ENCODE measurements around the gene OFD1. TPM values are rescaled to one million over a fixed set of nuclear protein-coding genes. Genes with fewer than 3 reads are reported as not detected.

Gene OFD1
- total RNA-seq, 2 donors from 2014 or later, result 25.9 to 29.7 TPM

DNA sequence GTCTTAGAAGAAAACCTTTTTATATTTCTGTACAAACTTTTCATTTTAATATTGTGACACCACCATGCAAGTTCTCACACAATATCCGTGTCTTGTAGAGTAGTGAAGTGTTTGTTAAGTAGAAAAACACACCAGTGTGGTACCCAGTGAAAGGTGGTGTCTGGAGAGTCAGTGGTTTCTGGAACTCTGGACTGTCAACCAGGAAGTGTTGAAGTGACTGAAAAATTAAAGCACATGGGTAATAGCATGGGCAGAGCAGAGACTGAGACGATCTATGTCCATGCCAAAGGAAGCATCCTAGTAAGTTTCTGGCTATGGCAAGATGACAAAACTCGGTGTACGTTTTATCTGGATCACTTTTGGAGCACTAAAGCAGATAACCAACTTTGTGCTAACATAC lies 23.4 kb upstream of the OFD1 start:
- Histone ChIP-seq H3K36me3 (ENCODE audit: control insufficient read depth, insufficient read depth, low read length) (peaks cover 31% of the 10 kb centered on the region), H3K27ac (ENCODE audit: low read depth, low read length) (no peak overlapping the region), H3K4me1 (ENCODE audit: control insufficient read depth, insufficient read depth, low read length) (no peaks in the 10 kb centered on the region), H3K27me3 (ENCODE audit: control insufficient read depth, insufficient read depth, low read length, poor library complexity, severe bottlenecking) (no peaks in the 10 kb centered on the region), H3K9ac (ENCODE audit: extremely low read depth, low read length, poor library complexity, severe bottlenecking) (no peak overlapping the region), H3K4me3 (ENCODE audit: low read length) (no peak overlapping the region), H3K9me3 (ENCODE audit: control insufficient read depth, low read length) (no peaks in the 10 kb centered on the region)
- no peak overlapping the region for H3K4me3 Mint-ChIP-seq
- no peaks in the 10 kb centered on the region for H3K27me3 Mint-ChIP-seq (ENCODE audit: insufficient read depth)
- H3K4me1 Mint-ChIP-seq, result no peaks in the 10 kb centered on the region
- TF ChIP-seq, protein P1, sequence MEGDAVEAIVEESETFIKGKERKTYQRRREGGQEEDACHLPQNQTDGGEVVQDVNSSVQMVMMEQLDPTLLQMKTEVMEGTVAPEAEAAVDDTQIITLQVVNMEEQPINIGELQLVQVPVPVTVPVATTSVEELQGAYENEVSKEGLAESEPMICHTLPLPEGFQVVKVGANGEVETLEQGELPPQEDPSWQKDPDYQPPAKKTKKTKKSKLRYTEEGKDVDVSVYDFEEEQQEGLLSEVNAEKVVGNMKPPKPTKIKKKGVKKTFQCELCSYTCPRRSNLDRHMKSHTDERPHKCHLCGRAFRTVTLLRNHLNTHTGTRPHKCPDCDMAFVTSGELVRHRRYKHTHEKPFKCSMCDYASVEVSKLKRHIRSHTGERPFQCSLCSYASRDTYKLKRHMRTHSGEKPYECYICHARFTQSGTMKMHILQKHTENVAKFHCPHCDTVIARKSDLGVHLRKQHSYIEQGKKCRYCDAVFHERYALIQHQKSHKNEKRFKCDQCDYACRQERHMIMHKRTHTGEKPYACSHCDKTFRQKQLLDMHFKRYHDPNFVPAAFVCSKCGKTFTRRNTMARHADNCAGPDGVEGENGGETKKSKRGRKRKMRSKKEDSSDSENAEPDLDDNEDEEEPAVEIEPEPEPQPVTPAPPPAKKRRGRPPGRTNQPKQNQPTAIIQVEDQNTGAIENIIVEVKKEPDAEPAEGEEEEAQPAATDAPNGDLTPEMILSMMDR (conservative IDR thresholded peaks at IDR 0.05), result no peak
- peaks cover 38% of the 10 kb centered on the region for H3K9me3 Mint-ChIP-seq
- no peak for DNase-seq
- H3K36me3 Mint-ChIP-seq (ENCODE audit: low read depth), result peaks cover 31% of the 10 kb centered on the region
- 98% methylated on average over 3 of the region's 4 CpGs; no CpG with 5 or more reads in 1 of the 2 experiments for WGBS, 2 experiments (ENCODE audit: insufficient coverage in 1 of 2, insufficient read length in 1 of 2)
- no peak overlapping the region for H3K27ac Mint-ChIP-seq

DNA sequence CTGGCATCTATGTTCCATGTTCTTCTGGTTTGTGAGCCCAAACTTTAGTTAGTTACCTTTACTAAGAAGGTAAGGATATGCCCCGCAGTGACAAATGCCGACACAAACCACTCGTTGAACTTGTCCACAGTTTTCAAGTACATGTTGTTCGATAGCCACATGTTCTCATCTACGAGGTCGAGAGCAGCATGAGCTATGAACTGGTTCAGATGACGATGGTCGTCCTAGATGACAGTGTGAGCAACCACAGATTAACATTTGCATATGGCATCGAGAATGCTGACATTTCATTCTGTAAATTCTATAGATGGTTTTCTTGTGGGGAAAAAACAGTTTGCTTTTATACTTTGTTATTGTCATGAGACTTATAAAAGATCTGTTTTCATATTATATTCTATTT lies 18.1 kb upstream of the OFD1 start:
- Mint-ChIP-seq H3K27me3 (ENCODE audit: insufficient read depth) (no peaks in the 10 kb centered on the region), H3K4me3 (no peak overlapping the region), H3K4me1 (no peaks in the 10 kb centered on the region), H3K9me3 (peaks cover 43% of the 10 kb centered on the region), H3K36me3 (ENCODE audit: low read depth) (peaks cover 35% of the 10 kb centered on the region), H3K27ac (no peak overlapping the region)
- no peak overlapping the region for H3K4me3 ChIP-seq (ENCODE audit: low read length)
- DNase-seq, result no peak
- no peaks in the 10 kb centered on the region for H3K4me1 ChIP-seq (ENCODE audit: control insufficient read depth, insufficient read depth, low read length)
- no peak overlapping the region for H3K9ac ChIP-seq (ENCODE audit: extremely low read depth, low read length, poor library complexity, severe bottlenecking)
- TF ChIP-seq, protein P1 (conservative IDR thresholded peaks at IDR 0.05), result no peak
- H3K27ac ChIP-seq (ENCODE audit: low read depth, low read length), result no peak overlapping the region
- 96 to 100% methylated on average over 5 to 9 of the region's 9 CpGs for WGBS, 2 experiments (ENCODE audit: insufficient coverage in 1 of 2, insufficient read length in 1 of 2)
- H3K36me3 ChIP-seq (ENCODE audit: control insufficient read depth, insufficient read depth, low read length), result peaks cover 41% of the 10 kb centered on the region
- H3K9me3 ChIP-seq (ENCODE audit: control insufficient read depth, low read length), result no peaks in the 10 kb centered on the region
- H3K27me3 ChIP-seq (ENCODE audit: control insufficient read depth, insufficient read depth, low read length, poor library complexity, severe bottlenecking), result no peaks in the 10 kb centered on the region

DNA sequence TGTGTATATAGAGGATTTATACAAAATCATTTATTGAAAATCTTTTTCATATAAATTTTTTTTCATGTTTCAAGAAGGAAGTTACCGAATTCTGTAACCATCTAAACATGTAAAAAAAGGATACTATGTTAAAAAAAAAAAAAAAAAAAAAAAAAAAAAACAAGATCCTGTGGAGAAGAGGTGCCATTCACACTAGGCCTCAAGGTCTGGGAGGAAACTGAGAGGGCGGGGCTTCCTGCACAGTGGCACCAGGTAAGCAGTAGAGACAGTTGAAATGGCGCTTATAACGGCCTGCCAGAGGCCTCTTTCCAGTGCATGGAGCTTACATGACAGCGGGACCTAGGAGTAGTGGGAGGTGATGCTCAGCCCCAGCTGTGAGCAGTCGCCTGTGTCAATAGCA lies 17.6 kb upstream of the OFD1 start:
- H3K27me3 ChIP-seq (ENCODE audit: control insufficient read depth, insufficient read depth, low read length, poor library complexity, severe bottlenecking), result no peaks in the 10 kb centered on the region
- H3K27ac ChIP-seq (ENCODE audit: low read depth, low read length), result no peak overlapping the region
- H3K4me3 ChIP-seq (ENCODE audit: low read length), result no peak overlapping the region
- no peaks in the 10 kb centered on the region for H3K4me1 ChIP-seq (ENCODE audit: control insufficient read depth, insufficient read depth, low read length)
- H3K9me3 ChIP-seq (ENCODE audit: control insufficient read depth, low read length), result no peaks in the 10 kb centered on the region
- WGBS, 2 experiments (ENCODE audit: insufficient coverage in 1 of 2, insufficient read length in 1 of 2), result 94 to 96% methylated on average over 3 to 5 of the region's 6 CpGs
- Mint-ChIP-seq H3K27me3 (ENCODE audit: insufficient read depth) (no peaks in the 10 kb centered on the region), H3K27ac (no peak overlapping the region), H3K4me3 (no peak overlapping the region), H3K9me3 (peaks cover 43% of the 10 kb centered on the region), H3K4me1 (no peaks in the 10 kb centered on the region), H3K36me3 (ENCODE audit: low read depth) (peaks cover 30% of the 10 kb centered on the region)
- TF ChIP-seq, protein P1 (conservative IDR thresholded peaks at IDR 0.05), result no peak
- no peak for DNase-seq
- no peak overlapping the region for H3K9ac ChIP-seq (ENCODE audit: extremely low read depth, low read length, poor library complexity, severe bottlenecking)
- peaks cover 36% of the 10 kb centered on the region for H3K36me3 ChIP-seq (ENCODE audit: control insufficient read depth, insufficient read depth, low read length)

Data from endodermal cell (in vitro differentiated cells).